ENCODE data around the gene ADAMTSL3. TPM values are rescaled to one million over a fixed set of nuclear protein-coding genes. Genes with fewer than 3 reads are reported as not detected.
"Not testable (repeated sequence)": the region's sequence is repeated elsewhere in the genome, so short reads cannot be mapped to it uniquely, and the experiment has no call there.

ADAMTSL3 gene
- total RNA-seq, 1 donor from 2014 or later: 0.07 TPM

DNA sequence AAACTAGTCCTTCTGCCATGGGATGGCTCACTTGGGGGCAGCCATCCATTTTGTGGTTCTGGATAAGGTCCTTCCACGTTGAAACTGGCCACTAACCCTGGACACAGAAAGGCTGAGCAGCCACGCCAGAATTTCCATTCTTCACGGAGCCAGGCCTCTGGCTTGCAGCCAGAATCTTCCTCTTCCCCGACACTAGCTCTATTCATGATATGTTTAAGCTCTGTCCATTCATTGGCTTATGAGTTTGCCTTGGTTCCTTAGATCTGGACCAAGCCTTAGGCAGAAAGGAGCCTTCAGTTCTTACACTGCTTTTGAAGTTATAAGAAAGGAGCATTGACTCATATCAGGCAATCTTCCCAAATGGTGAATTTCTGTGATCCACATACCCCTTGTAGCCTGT lies 293.2 kb downstream of the ADAMTSL3 start:
- intact Hi-C loops (cut with micrococcal nuclease): no loop called here
- no peak for DNase-seq (ENCODE audit: low spot score)

DNA sequence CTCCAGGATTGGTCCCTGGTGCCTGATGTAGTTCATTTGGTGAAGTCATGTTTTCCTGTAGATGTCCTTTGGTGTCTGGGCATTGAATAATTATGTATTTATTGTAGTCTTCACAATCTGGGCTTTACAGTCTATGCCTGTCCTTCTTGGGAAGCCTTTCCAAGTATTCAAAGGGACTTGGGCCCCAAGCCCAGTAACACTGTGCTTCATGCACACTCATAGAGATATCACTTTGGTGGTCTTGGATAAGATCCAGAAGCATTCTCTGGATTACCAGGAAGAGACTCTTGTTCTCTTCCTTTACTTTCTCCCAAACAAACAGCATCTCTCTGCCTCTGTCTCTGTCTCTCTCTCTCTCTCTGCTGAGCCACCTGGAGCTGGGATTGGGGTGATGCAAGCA lies 300.6 kb downstream of the ADAMTSL3 start:
- H3K36me3 Mint-ChIP-seq (ENCODE audit: low read depth): no peaks in the 10 kb centered on the region
- intact Hi-C loops (cut with micrococcal nuclease): no loop called here

More for the DNA sequence above, 293.2 kb downstream of the ADAMTSL3 start:
- Mint-ChIP-seq H3K27ac (no peak overlapping the region), H3K9me3 (peaks cover 27% of the 10 kb centered on the region), H3K36me3 (ENCODE audit: low read depth) (no peaks in the 10 kb centered on the region), H3K4me3 (ENCODE audit: low read depth) (no peak overlapping the region), H3K4me1 (ENCODE audit: low read depth) (peaks cover 8% of the 10 kb centered on the region), H3K27me3 (ENCODE audit: low read depth) (peaks cover 20% of the 10 kb centered on the region)

DNA sequence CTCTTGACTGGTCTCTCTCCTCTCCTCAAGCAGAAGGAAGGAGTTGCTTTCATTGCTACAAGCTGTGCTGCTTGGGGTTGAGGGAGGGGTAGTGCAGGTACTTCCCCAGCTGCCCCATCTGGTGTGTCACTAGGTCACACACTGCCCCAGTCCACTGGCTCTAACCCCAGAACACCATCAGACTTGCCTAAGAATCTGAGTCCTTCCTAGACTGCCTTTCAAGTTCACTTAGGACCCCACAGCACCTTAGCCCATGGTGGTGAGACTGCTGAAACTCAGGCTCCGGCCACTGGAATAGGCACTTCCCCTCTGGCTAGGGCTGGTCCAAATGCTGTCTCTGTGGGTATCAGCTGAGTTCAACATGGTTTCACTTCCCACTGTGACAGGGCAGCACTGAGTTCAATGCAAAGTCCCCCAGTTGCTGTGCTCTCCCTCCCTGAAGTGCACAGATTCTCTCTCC lies 301.9 kb downstream of the ADAMTSL3 start:
- H3K4me1 Mint-ChIP-seq (ENCODE audit: low read depth): no peaks in the 10 kb centered on the region
- intact Hi-C loops (cut with micrococcal nuclease): no loop called here
- H3K27me3 Mint-ChIP-seq (ENCODE audit: low read depth): peaks cover 27% of the 10 kb centered on the region
- H3K4me3 Mint-ChIP-seq (ENCODE audit: low read depth): no peak overlapping the region
- no peaks in the 10 kb centered on the region for H3K36me3 Mint-ChIP-seq (ENCODE audit: low read depth)
- H3K9me3 Mint-ChIP-seq: peaks cover 10% of the 10 kb centered on the region
- H3K27ac Mint-ChIP-seq: no peak overlapping the region
- no peak for DNase-seq (ENCODE audit: low spot score)

More for the DNA sequence above, 300.6 kb downstream of the ADAMTSL3 start:
- no peak overlapping the region for H3K4me3 Mint-ChIP-seq (ENCODE audit: low read depth)
- H3K4me1 Mint-ChIP-seq (ENCODE audit: low read depth): no peaks in the 10 kb centered on the region
- H3K27ac Mint-ChIP-seq: no peak overlapping the region
- H3K9me3 Mint-ChIP-seq: peaks cover 15% of the 10 kb centered on the region
- peaks cover 19% of the 10 kb centered on the region for H3K27me3 Mint-ChIP-seq (ENCODE audit: low read depth)
- no peak for DNase-seq (ENCODE audit: low spot score)

DNA sequence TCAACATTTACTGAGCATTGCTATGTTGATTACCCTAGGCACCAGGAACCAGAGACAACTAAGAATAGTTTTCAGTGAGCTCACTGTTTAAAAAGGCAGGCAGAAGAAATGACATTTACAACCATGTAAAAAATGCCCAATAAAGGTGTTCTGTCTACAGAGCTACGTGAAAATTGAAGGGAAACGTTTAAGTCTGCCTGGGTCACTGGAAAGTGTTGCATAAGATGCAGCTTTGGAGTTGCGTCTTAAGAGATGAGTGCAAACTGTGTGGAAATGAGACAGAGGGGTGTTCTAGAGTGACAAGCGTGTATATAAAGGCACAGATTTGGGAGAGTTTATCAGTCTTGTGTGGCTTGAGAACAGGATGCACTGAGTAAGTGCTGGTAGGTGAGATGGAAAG lies 303.0 kb downstream of the ADAMTSL3 start:
- no peak for DNase-seq (ENCODE audit: low spot score)
- Mint-ChIP-seq H3K27ac (no peak overlapping the region), H3K4me1 (ENCODE audit: low read depth) (no peaks in the 10 kb centered on the region), H3K27me3 (ENCODE audit: low read depth) (peaks cover 24% of the 10 kb centered on the region), H3K9me3 (peaks cover 6% of the 10 kb centered on the region), H3K36me3 (ENCODE audit: low read depth) (no peaks in the 10 kb centered on the region), H3K4me3 (ENCODE audit: low read depth) (no peak overlapping the region)
- intact Hi-C loops (cut with micrococcal nuclease): no loop called here

DNA sequence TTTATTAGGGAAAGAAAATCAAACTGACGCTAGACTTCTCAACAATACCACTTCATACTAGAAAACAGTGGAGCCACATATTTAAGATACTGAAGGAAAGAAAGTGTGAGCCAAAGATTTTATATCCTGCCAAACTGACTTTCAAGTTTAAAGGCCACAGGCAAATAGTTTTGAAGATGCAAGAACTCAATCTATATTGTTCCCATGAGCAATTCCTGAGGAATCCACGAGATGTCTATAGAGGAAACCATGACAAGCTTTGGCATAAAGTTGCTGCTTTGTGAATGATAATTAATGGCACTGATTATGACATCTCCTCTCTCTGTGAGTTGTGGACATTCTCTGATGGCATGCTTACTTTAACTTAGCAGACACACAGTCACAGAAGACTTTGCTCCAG lies 305.6 kb downstream of the ADAMTSL3 start:
- Mint-ChIP-seq H3K4me3 (ENCODE audit: low read depth) (no peak overlapping the region), H3K27ac (no peak overlapping the region), H3K4me1 (ENCODE audit: low read depth) (no peaks in the 10 kb centered on the region), H3K9me3 (peaks cover 12% of the 10 kb centered on the region), H3K36me3 (ENCODE audit: low read depth) (no peaks in the 10 kb centered on the region), H3K27me3 (ENCODE audit: low read depth) (peaks cover 14% of the 10 kb centered on the region)
- intact Hi-C loops (cut with micrococcal nuclease): no loop called here
- DNase-seq (ENCODE audit: low spot score): no peak

DNA sequence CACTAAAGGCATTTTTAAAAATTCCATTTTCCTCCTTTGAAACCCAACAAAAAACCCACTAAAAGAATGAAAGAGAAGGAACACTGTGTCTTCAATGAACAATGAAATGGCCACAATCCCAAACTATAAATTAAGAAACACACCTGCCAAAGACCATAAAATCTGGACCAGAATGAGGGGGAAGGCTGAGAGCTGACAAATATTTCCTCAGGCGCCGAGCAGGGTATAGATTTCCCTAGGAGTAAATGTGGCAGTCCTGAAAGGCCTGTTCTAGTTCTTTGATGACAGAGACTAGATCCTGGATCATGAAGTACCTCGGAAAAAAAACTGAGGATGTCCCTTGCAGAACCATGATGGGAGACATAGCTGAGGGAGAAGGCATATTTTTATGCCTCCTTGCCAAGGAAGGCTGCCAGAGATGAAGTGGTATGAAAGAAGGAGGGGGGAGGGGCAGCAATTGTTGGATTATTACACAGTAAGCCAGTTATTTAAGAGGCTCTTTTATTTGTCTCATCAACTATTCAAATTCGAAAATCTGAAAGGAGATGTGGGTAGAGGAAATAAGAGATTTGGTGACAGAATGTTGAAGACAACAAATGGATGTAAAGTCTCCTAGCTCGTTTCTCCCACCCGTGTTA lies 306.4 kb downstream of the ADAMTSL3 start:
- no peaks in the 10 kb centered on the region for H3K36me3 Mint-ChIP-seq (ENCODE audit: low read depth)
- no peak overlapping the region for H3K4me3 Mint-ChIP-seq (ENCODE audit: low read depth)
- H3K4me1 Mint-ChIP-seq (ENCODE audit: low read depth): no peaks in the 10 kb centered on the region
- peaks cover 17% of the 10 kb centered on the region for H3K9me3 Mint-ChIP-seq
- peaks cover 14% of the 10 kb centered on the region for H3K27me3 Mint-ChIP-seq (ENCODE audit: low read depth)
- intact Hi-C loops (cut with micrococcal nuclease): no loop called here
- H3K27ac Mint-ChIP-seq: no peak overlapping the region
- no peak for DNase-seq (ENCODE audit: low spot score)

DNA sequence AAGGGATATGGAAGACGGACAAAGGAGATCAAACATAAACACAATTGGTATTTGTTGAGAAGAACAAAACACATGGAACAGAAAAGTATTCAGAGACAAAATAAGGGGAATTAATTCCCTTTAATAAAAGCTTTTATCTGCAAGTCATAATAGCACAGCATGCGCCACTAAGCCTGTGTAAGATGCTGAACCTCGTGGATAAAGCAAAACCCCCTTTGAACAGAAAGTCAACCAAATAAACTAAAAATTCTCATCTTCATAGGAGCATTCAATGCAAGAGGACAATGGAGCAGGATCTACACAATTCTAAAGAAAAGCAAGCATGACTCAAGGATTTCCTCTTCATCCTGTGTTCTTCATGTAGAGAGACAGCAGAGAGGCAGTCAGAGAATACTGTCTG lies 307.4 kb downstream of the ADAMTSL3 start:
- H3K36me3 Mint-ChIP-seq (ENCODE audit: low read depth): no peaks in the 10 kb centered on the region
- peaks cover 25% of the 10 kb centered on the region for H3K9me3 Mint-ChIP-seq

DNA sequence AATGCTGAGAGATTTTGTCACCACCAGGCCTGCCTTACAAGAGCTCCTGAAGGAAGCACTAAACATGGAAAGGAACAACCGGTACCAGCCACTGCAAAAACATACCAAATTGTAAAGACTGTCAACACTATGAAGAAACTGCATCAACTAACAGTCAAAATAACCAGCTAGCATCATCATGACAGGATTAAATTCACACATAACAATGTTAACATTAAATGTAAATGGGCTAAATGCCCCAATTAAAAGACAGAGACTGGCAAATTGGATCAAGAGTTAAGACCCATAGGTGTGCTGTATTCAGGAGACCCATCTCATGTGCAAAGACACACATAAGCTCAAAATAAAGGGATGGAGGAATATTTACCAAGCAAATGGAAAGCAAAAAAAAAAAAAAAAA lies 311.0 kb downstream of the ADAMTSL3 start:
- intact Hi-C loops (cut with micrococcal nuclease); H3K4me1 Mint-ChIP-seq (ENCODE audit: low read depth); DNase-seq (ENCODE audit: low spot score); H3K4me3 Mint-ChIP-seq (ENCODE audit: low read depth); H3K27ac Mint-ChIP-seq; H3K36me3 Mint-ChIP-seq (ENCODE audit: low read depth): not testable (repeated sequence)
- Mint-ChIP-seq H3K27me3 (ENCODE audit: low read depth) (peaks cover 11% of the 10 kb centered on the region), H3K9me3 (peaks cover 35% of the 10 kb centered on the region)

More for the DNA sequence above, 307.4 kb downstream of the ADAMTSL3 start:
- Mint-ChIP-seq H3K27me3 (ENCODE audit: low read depth) (peaks cover 13% of the 10 kb centered on the region), H3K4me1 (ENCODE audit: low read depth) (no peaks in the 10 kb centered on the region), H3K4me3 (ENCODE audit: low read depth) (no peak overlapping the region), H3K27ac (no peak overlapping the region)
- no peak for DNase-seq (ENCODE audit: low spot score)
- intact Hi-C loops (cut with micrococcal nuclease): no loop called here

DNA sequence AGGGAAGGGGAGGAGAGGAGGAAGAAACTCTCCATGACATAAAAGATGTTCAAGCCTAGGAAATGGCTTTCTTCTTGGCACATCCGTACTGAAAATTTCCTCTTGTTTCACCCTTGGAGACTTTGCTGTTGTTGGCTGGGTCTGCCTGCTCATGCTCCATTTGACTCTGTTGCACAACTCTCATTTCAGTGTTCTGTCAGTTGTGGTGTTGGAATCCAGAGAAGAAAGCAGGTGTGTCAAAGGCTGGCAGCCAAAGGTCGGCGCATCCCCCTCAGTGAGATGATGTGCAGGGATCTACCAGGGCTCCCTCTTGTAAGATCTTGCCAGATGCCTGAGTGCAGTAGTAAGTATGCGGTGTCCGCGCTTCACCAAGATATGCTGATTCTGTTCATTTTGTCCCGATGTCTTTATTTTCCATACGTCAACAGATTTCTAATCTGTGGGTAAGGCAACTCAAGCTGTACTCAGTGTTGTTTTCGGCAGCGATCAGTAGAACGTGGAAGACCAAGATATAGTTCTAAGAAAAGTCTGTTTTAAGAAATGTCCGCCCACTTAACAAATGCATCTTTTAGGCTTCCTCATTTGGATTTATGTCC lies 316.5 kb downstream of the ADAMTSL3 start:
- intact Hi-C loops (cut with micrococcal nuclease): no loop called here
- no peaks in the 10 kb centered on the region for H3K4me1 Mint-ChIP-seq (ENCODE audit: low read depth)
- no peak overlapping the region for H3K4me3 Mint-ChIP-seq (ENCODE audit: low read depth)
- DNase-seq (ENCODE audit: low spot score): no peak
- H3K36me3 Mint-ChIP-seq (ENCODE audit: low read depth): no peaks in the 10 kb centered on the region
- H3K27me3 Mint-ChIP-seq (ENCODE audit: low read depth): peaks cover 2% of the 10 kb centered on the region
- peaks cover 17% of the 10 kb centered on the region for H3K9me3 Mint-ChIP-seq
- no peak overlapping the region for H3K27ac Mint-ChIP-seq

DNA sequence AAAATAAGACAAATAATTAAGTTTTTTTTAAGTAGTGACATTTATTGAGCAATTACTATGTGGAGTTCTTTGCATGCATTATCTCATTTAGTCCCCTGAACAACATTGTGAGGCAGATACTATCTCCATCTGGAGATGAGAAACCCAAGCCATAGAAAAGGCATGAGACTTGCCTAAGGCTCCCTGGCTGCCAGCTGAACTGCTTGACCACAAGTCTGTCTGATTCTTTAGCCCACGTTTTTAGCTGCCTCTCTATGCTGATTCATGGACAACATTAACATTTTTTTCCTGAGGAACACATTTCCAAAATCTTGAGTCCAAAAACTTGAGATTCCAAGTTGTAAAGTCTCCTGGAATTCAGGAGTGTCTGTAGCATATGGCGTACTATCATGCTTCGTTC lies 318.1 kb downstream of the ADAMTSL3 start:
- Mint-ChIP-seq H3K4me1 (ENCODE audit: low read depth) (no peaks in the 10 kb centered on the region), H3K27ac (no peak overlapping the region), H3K27me3 (ENCODE audit: low read depth) (peaks cover 4% of the 10 kb centered on the region), H3K9me3 (peaks cover 14% of the 10 kb centered on the region), H3K36me3 (ENCODE audit: low read depth) (no peaks in the 10 kb centered on the region), H3K4me3 (ENCODE audit: low read depth) (no peak overlapping the region)
- no peak for DNase-seq (ENCODE audit: low spot score)
- intact Hi-C loops (cut with micrococcal nuclease): no loop called here

DNA sequence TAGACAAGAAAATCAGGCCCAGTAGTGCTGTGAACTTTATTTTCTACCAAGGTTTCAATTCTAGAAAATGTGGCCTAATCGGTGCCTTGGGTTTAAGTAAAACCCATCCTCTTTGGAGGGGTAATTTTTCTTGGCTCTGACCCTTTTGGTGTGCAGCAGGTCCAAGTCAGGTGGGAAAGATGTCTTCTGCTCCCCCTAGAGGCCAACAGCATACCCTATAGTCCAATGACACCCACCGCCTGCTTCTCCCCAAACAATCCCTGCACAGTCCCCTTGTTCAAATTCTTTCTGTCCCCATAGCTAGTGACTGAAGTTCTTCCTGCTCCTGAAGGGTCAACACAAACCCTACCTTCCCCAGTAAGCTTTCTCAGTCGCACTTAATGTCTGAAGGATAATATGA lies 319.9 kb downstream of the ADAMTSL3 start:
- intact Hi-C loops (cut with micrococcal nuclease): no loop called here
- no peak overlapping the region for H3K4me3 Mint-ChIP-seq (ENCODE audit: low read depth)
- DNase-seq (ENCODE audit: low spot score): no peak

DNA sequence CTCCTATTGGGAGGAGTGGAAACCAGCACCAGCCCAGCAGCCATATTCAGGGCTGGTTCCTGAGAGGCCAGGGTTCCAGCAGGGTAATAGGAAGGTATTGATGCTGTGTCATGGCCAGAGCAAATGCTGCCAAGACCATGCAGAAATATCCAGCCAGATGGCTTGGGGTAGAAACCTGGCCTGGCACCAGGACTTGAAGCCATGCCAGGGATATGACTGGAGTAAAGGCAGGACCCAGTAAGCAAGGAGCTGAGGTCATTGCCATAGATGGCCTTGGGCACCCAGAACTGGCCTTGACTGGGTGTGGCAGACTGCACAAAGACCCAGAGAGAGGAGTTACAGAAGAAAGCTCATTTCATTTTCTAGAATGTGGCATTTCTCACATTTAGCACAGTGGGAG lies 324.1 kb downstream of the ADAMTSL3 start:
- H3K36me3 Mint-ChIP-seq (ENCODE audit: low read depth): no peaks in the 10 kb centered on the region
- DNase-seq (ENCODE audit: low spot score): no peak
- H3K9me3 Mint-ChIP-seq: peaks cover 8% of the 10 kb centered on the region
- H3K4me3 Mint-ChIP-seq (ENCODE audit: low read depth): no peak overlapping the region
- H3K27ac Mint-ChIP-seq: no peak overlapping the region
- intact Hi-C loops (cut with micrococcal nuclease): no loop called here
- H3K27me3 Mint-ChIP-seq (ENCODE audit: low read depth): peaks cover 4% of the 10 kb centered on the region
- no peaks in the 10 kb centered on the region for H3K4me1 Mint-ChIP-seq (ENCODE audit: low read depth)

More for the DNA sequence above, 319.9 kb downstream of the ADAMTSL3 start:
- peaks cover 8% of the 10 kb centered on the region for H3K9me3 Mint-ChIP-seq
- peaks cover 4% of the 10 kb centered on the region for H3K27me3 Mint-ChIP-seq (ENCODE audit: low read depth)
- H3K27ac Mint-ChIP-seq: no peak overlapping the region
- H3K36me3 Mint-ChIP-seq (ENCODE audit: low read depth): no peaks in the 10 kb centered on the region
- H3K4me1 Mint-ChIP-seq (ENCODE audit: low read depth): no peaks in the 10 kb centered on the region

DNA sequence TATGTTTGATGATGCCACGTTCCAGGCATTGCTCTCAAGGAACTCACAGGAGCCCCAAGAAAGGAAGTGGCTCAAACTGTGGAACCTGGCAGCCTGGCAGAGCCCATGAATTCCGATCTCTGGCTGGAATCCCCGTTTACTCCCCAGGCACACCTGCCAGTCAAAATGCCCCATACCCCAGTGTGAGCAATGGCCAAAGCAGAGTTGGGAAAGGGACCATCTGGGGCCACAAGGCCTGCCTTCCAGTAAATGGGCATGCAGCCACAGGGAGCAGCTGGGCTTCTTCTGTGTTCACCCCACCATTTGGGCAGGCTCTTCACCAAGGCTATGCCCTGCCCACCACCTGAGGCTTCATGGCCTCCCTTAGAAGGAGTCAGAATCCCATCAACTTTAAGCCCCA lies 324.7 kb downstream of the ADAMTSL3 start:
- Mint-ChIP-seq H3K9me3 (peaks cover 8% of the 10 kb centered on the region), H3K4me1 (ENCODE audit: low read depth) (no peaks in the 10 kb centered on the region), H3K27me3 (ENCODE audit: low read depth) (peaks cover 2% of the 10 kb centered on the region), H3K36me3 (ENCODE audit: low read depth) (no peaks in the 10 kb centered on the region), H3K27ac (no peak overlapping the region), H3K4me3 (ENCODE audit: low read depth) (no peak overlapping the region)
- no peak for DNase-seq (ENCODE audit: low spot score)
- intact Hi-C loops (cut with micrococcal nuclease): no loop called here

All from activated T-helper 2 cell treated with anti-CD3 and anti-CD28 coated beads, Interferon-gamma antibody, Interleukin-2, Interleukin-4, amounts not matched to agents 10 μg/mL and 5 μg/mL and 100 μg/mL, durations not matched to agents 14 hours and 24 hours and 36 hours (primary cell).